A549 treated with DMSO at 1 μM for 4 hours (cell line): Measurements from ENCODE around the gene CITED1. TPM values are rescaled to one million over a fixed set of nuclear protein-coding genes. Genes with fewer than 3 reads are reported as not detected.

ENCODE experiments used
- total RNA-seq: library from RNA; stranded (reverse); fragments of 200-300 nt; extraction: Qiagen RNA extraction; gene quantifications from 5 replicates; pipeline ENCODE4 v1.2.3, GENCODE V29; 2022; ENCODE audit warnings: low read depth

The CITED1 gene
- total RNA-seq: 0.83 to 1.7 TPM (median 1.3 TPM) in 5 replicates

GRCh38 chrX:72305286-72306084 lies at the start of gene CITED1:
Gene CITED1 (minus strand): TSS chrX:72305914. CDS start chrX:72302869, 3,045 bp downstream.

Other genes starting within 250 kb of the CITED1 start
- 2.3 to 2.8 TPM (median 2.5 TPM) in 5 replicates for gene RTL5, start 174.0 kb downstream of the CITED1 start, total RNA-seq
- gene PIN4, start 124.2 kb downstream of the CITED1 start, total RNA-seq: 30.3 to 60.9 TPM (median 35.0 TPM) in 5 replicates
- gene ERCC6L, start 66.9 kb downstream of the CITED1 start, total RNA-seq: 12.4 to 16.0 TPM (median 14.3 TPM) in 5 replicates
- gene RPS4X, start 28.7 kb downstream of the CITED1 start, total RNA-seq: 1,507 to 2,075 TPM (median 1,544 TPM) in 5 replicates